ENCODE data around the gene SEC62. TPM values are rescaled to one million over a fixed set of nuclear protein-coding genes. Genes with fewer than 3 reads are reported as not detected.

Gene SEC62
- total and polyA plus RNA-seq, 9 of the 15 experiments (the other 6 are each of a cell fraction or from before 2014, with no cell fraction given), result 34.5 to 152 (median 51.8) TPM

DNA sequence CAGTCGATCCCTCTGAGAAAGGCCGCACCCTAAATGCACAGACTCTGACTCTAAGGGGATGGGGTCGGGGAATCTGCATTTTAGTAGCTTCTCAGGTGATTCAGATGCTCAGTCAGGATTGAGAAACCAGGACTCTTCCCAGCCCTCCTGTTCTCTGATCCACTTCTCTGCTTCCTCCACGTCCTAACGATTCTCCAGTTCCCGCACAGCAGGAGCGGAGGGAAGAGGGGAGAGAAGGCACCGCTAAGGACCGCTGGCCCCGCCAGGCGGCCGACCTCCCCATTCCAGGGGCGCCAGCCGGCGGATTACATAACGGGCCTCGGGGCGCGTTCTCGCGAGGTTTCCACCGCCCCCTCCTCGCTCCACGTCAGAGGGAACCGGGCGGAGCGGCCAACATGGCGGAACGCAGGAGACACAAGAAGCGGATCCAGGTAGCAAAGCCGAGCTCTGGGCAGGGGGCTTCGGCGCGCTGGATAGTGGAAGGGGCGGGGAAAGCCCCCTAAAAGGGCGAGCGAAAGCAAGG lies at the start of gene SEC62 (continued):
- TF ChIP-seq, protein P1, sequence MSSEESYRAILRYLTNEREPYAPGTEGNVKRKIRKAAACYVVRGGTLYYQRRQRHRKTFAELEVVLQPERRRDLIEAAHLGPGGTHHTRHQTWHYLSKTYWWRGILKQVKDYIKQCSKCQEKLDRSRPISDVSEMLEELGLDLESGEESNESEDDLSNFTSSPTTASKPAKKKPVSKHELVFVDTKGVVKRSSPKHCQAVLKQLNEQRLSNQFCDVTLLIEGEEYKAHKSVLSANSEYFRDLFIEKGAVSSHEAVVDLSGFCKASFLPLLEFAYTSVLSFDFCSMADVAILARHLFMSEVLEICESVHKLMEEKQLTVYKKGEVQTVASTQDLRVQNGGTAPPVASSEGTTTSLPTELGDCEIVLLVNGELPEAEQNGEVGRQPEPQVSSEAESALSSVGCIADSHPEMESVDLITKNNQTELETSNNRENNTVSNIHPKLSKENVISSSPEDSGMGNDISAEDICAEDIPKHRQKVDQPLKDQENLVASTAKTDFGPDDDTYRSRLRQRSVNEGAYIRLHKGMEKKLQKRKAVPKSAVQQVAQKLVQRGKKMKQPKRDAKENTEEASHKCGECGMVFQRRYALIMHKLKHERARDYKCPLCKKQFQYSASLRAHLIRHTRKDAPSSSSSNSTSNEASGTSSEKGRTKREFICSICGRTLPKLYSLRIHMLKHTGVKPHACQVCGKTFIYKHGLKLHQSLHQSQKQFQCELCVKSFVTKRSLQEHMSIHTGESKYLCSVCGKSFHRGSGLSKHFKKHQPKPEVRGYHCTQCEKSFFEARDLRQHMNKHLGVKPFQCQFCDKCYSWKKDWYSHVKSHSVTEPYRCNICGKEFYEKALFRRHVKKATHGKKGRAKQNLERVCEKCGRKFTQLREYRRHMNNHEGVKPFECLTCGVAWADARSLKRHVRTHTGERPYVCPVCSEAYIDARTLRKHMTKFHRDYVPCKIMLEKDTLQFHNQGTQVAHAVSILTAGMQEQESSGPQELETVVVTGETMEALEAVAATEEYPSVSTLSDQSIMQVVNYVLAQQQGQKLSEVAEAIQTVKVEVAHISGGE (CRISPR knock-in tag; IDR thresholded peaks at IDR 0.05), result peak in 1 of 3 experiments; percentile 15; a peak in 1 of 6 replicates
- TF ChIP-seq ZNF146 (CRISPR knock-in tag; IDR thresholded peaks at IDR 0.05; ENCODE audit: unreplicated experiment) (no peak), KLF13 (tag; IDR thresholded peaks at IDR 0.05; ENCODE audit: borderline replicate concordance, low read depth) (0 out of 2 replicates have a peak, but pooled peaks have one; percentile 39), RFX5 (IDR thresholded peaks at IDR 0.05; ENCODE audit: low read depth, low read length) (no peak), CC2D1A (IDR thresholded peaks at IDR 0.05) (peak; percentile 91), BRCA1 (IDR thresholded peaks at IDR 0.05) (no peak), BRCA1 (CRISPR knock-in tag; IDR thresholded peaks at IDR 0.05) (no peak), POLR2AphosphoS2 (IDR thresholded peaks at IDR 0.05; ENCODE audit: low read length) (0 out of 2 replicates have a peak, but pooled peaks have one; percentile 59), TAF9B (IDR thresholded peaks at IDR 0.05; ENCODE audit: partially characterized antibody) (peak; percentile 93), ZBTB7A (IDR thresholded peaks at IDR 0.05; ENCODE audit: borderline replicate concordance, control insufficient read depth, low read depth, low read length) (peak; percentile 83; the same call in 1 of the 2 replicates), FOXK2 (conservative IDR thresholded peaks at IDR 0.05 in 1 of 2, IDR thresholded peaks at IDR 0.05 in 1 of 2; ENCODE audit: low read depth in 2 of 2) (peak; percentile 64 to 70; a peak in 3 of 4 replicates), PHB (CRISPR knock-in tag; IDR thresholded peaks at IDR 0.05) (no peak), KDM2B (CRISPR knock-in tag; IDR thresholded peaks at IDR 0.05) (no peak), TAF7 (tag; IDR thresholded peaks at IDR 0.05) (peak; percentile 97), SAP30 (IDR thresholded peaks at IDR 0.05; ENCODE audit: borderline replicate concordance, insufficient read depth, low read depth, low read length, poor library complexity, severe bottlenecking) (no peak), SOX6 (IDR thresholded peaks at IDR 0.05) (peak; percentile 6; the same call in 1 of the 2 replicates)
- TF ChIP-seq, protein P2, sequence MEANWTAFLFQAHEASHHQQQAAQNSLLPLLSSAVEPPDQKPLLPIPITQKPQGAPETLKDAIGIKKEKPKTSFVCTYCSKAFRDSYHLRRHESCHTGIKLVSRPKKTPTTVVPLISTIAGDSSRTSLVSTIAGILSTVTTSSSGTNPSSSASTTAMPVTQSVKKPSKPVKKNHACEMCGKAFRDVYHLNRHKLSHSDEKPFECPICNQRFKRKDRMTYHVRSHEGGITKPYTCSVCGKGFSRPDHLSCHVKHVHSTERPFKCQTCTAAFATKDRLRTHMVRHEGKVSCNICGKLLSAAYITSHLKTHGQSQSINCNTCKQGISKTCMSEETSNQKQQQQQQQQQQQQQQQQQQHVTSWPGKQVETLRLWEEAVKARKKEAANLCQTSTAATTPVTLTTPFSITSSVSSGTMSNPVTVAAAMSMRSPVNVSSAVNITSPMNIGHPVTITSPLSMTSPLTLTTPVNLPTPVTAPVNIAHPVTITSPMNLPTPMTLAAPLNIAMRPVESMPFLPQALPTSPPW (CRISPR knock-in tag; IDR thresholded peaks at IDR 0.05), result peak; percentile 93
- TF ChIP-seq, protein P3, sequence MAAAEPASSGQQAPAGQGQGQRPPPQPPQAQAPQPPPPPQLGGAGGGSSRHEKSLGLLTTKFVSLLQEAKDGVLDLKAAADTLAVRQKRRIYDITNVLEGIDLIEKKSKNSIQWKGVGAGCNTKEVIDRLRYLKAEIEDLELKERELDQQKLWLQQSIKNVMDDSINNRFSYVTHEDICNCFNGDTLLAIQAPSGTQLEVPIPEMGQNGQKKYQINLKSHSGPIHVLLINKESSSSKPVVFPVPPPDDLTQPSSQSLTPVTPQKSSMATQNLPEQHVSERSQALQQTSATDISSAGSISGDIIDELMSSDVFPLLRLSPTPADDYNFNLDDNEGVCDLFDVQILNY (CRISPR knock-in tag; IDR thresholded peaks at IDR 0.05), result no peak
- TF ChIP-seq, protein P4, sequence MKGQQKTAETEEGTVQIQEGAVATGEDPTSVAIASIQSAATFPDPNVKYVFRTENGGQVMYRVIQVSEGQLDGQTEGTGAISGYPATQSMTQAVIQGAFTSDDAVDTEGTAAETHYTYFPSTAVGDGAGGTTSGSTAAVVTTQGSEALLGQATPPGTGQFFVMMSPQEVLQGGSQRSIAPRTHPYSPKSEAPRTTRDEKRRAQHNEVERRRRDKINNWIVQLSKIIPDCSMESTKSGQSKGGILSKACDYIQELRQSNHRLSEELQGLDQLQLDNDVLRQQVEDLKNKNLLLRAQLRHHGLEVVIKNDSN (CRISPR knock-in tag; IDR thresholded peaks at IDR 0.05), result no peak
- TF ChIP-seq, protein P5, sequence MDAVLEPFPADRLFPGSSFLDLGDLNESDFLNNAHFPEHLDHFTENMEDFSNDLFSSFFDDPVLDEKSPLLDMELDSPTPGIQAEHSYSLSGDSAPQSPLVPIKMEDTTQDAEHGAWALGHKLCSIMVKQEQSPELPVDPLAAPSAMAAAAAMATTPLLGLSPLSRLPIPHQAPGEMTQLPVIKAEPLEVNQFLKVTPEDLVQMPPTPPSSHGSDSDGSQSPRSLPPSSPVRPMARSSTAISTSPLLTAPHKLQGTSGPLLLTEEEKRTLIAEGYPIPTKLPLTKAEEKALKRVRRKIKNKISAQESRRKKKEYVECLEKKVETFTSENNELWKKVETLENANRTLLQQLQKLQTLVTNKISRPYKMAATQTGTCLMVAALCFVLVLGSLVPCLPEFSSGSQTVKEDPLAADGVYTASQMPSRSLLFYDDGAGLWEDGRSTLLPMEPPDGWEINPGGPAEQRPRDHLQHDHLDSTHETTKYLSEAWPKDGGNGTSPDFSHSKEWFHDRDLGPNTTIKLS (IDR thresholded peaks at IDR 0.05; ENCODE audit: borderline replicate concordance, low read depth), result peak; percentile 90
